GM18508 (cell line): ENCODE data around the gene PRL.
A peak's percentile ranks its signal among the peaks of the same experiment; 100 is the strongest.

Experiments used
- ATAC-seq: cut with Tn5 transposase; IDR thresholded peaks from one replicate; pipeline ENCODE4 v1.9.1; 2021; ENCODE audit warnings: moderate number of reproducible peaks; ENCODE audit not compliant: insufficient read depth, unreplicated experiment

PRL gene

DNA sequence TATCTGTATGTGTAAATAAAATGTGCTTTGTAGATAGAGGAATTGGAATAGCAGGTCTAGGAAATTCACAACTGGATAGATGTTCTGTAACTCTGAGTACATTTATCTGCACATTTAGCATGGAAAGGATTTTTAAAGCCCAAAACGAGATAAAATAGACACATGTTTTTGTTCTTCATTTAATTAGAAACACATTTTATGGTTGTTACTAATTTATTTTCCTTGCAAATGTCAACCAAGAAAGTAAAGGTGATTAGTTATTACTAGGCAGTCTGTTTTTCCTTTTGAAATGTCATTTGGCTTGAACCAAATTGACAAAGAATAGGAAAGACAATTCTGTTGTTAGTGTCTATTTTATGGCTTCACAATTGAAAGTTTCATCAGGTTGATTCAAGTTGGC is 769 bp downstream of the PRL start:
- ATAC-seq: no peak

DNA sequence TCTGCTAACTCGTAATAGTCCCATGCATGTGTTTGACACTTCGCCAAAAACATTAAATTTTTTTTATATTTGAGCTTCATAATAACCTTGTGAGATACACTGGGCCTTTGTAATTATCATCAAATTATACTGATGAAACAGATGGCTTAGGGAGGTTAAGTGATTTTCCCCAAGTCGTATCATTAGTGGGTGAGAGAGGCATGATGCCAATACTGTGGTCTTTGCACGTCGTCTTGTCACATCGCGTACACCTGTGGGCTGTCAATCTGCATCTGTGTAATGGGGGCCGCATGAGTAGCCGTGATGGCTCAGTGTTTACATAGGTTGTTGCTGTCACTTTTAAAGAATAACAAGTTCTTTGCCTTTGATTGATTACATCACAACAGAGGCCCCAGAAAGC is 1.7 kb downstream of the PRL start:
- ATAC-seq: no peak

GRCh38 chr6:22294301-22294700 is 2.5 kb downstream of the PRL start:
- ATAC-seq: no peak

- no peak for ATAC-seq
These were observed 6.8 kb downstream of the PRL start for GRCh38 chr6:22290045-22290444.

- ATAC-seq: no peak
These were observed 8.1 kb downstream of the PRL start for GRCh38 chr6:22288721-22289120.

- no peak for ATAC-seq
These were observed 12.2 kb downstream of the PRL start for GRCh38 chr6:22284666-22285065.

DNA sequence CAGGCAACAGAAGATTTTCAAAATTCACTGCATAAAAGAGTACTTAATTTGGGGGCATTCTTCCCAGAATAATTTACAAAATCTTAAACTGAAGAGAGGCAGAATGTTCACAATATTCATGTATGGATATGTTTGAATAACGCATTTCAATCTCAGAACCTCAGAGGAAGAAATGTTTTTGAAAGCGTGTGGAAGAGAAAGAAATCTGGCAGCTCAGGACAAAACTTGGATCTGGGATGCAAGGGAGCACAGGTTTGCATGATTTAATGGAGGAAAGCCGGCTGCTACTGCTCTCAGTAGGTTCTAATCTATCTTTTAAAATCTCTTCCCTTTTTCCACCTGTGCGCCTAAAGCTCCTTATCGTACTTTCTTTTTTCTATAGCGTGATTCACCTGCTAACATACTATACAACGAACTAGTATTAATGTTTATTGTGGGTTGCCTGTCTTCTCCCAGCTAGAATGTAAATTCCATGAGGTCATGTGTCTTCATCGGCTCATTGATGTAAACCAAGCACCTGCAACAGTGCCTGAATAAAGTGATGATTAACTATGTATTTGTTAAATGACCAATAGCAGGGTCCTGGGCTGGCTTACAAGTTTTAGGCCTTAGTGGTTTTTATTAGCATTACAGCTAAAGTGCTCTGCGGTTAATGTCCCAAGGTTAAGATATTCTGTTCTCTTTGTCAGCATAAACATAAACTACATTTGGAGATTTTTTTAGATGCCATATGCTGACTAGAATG is 15.3 kb downstream of the PRL start:
- no peak for ATAC-seq

DNA sequence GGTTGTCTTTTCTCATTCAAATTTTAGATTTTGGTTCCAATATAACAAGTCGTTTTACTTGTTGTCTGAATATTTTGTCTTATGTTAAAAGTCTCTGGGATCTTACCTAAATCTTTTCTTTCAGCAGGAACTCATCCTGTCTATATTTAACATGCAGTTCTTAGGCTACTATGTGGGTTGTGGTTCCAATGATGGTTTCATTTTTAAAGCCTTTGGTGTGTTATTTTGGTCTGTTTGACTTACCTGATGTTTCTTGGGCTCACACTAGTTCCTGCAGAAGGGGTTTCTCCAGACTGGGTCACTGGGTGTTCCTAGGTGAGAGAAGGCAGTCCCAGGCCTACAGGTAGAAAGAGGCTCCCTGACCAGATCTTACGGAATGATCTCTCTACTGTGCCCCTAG is 17.4 kb downstream of the PRL start:
- ATAC-seq: no peak

GRCh38 chr6:22271081-22271480 is 25.8 kb downstream of the PRL start:
- peak; percentile 73 for ATAC-seq

DNA sequence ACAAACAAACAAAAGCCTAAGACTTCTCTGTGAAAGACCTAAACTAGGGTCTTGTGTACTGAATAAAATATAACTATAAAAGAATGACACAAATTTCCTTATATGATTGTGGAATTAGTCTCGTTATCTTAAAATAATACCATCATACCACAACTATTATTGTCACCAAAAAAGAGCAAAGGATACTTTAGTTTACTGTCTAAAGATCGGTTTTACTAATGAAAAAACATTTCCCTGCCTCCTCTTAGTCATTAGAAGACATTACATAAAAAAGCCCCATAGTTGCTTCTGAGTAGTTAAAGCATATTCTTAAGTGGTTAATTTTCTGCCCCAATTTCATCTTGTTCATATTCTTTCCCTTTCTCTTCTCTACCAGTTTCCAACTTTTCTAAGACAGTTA is 33.1 kb downstream of the PRL start:
- ATAC-seq: no peak

- no peak for ATAC-seq
These were observed 42.0 kb downstream of the PRL start for GRCh38 chr6:22254886-22255285.

DNA sequence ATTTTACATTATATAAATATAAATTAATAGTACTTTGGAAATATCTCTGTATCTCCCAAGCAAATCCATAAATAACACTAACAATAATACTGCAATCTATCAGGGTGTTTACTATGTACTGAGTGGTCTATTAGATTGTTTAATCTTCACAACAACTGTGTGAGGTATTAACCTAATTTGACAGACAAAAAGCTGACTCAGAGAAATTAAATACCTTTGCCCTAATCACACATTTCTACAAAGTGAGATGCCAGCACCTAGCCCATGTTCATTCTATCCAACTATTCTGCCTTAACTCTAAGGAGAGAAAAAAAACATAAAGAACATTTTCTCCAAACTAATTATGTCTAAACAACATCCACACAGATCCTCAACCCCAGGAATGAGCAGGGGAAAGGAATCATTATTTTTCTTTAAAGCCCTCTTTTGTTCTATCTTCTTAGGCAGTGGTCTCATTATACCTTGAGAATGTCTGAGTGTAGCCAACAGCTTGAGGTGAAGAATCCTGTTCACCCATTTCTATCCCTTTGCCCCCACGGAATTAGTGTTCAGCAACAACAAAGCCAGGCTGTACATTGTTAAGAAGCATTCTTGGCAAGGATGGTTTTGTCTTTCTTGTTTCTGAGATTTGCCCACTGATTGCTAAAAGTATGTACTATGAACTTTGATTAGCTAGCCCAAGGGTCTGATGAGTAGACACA is 42.7 kb downstream of the PRL start:
- ATAC-seq: no peak

DNA sequence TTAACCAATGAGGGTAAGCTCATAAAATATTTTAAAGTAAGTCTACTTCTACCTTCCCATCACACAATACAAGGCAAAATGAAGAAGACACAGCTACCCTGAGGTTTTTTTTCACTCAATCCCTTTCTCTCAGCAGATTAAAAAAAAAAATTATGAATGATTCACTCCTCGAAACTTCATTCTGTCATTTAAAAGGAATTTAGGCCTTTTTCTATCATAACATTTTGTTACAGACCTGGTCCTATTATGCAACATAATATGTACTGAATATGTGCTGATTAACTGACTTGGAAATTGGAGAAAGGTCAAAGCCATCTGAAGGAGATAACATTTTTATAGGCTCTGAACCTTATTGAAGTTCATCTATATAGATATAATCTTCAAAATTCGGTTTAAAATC is 45.5 kb downstream of the PRL start:
- no peak for ATAC-seq

GRCh38 chr6:22250486-22250885 is 46.4 kb downstream of the PRL start:
- ATAC-seq: no peak

GRCh38 chr6:22249711-22250350 is 47.0 kb downstream of the PRL start:
- ATAC-seq: no peak

GRCh38 chr6:22248513-22249308 is 48.1 kb downstream of the PRL start:
- ATAC-seq: no peak

GRCh38 chr6:22247916-22248482 is 48.8 kb downstream of the PRL start:
- ATAC-seq: no peak

DNA sequence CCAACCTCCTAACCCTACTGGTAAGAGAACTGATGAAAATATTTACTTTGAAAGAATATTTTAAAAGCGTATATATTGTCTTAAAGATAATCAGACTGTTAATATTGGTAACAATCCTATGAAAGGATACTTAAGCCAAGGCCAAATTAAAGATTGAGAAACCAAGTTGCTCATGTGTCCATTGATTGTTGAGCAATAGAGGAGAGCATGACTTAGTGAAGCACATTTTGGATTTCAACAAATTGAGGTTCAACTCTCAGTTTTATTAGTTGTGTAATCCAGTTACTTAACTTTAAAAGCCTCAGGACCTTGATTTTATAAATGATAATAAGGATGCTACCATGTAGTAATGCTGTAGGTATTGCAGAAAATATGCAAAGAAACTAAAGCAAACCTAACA is 56.8 kb downstream of the PRL start:
- no peak for ATAC-seq

DNA sequence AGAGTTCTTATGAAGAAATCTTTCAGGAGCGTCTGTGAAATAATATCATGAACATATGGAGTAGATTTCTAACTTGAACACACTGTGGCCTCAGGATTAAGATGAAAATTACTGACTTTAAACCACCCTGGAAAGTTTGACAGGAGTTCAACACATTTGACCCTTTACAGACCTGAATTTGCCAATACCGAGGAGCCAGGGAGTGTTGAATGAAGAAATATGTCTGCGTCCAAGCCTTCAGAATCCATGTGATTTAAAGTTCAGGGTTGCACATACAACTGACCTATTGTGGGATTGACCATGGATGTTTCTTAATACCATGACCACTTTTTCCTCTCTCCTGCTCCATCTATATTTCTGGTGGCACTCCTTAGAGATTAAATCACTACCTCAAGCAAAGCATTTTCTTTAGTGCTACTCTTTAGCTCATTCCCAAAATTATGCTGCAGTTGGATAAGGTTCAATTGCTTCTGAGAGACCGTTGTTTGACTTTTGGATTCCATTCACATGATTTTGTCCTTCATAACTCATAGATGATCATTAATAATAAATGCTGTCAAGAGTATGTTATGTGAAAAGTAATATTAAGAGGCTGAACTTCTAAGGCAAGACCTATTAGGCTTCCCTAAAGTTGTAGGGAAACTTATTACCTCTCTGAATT is 57.4 kb downstream of the PRL start:
- ATAC-seq: no peak

DNA sequence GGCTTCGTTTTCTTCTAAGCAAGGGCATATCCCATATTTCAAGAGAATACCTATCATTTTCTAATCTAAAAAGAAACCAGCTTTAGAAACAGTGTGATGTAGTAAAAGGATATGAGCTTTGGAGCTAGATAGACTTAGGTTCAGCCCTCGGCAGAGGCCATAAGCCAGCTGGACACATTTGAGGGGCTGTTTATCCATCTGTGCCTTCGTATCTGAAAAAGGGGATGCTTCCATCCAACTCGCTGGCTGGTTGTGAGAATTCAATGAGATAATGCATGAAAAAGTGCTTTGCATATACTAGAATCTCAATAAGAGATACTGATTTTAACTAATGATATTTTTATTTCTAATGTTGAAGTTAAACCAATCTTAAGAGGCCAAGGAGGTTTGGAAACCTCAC is 58.0 kb downstream of the PRL start:
- no peak for ATAC-seq
